ENCODE data around the gene DCAF15.
"Not testable (repeated sequence)": the region's sequence is repeated elsewhere in the genome, so short reads cannot be mapped to it uniquely, and the experiment has no call there.

The DCAF15 gene

GRCh38 chr19:13959962-13960862 lies 7.9 kb downstream of the DCAF15 start:
- no peak for DNase-seq (ENCODE audit: low read depth)

- no peak for DNase-seq (ENCODE audit: low read depth)
Observed at GRCh38 chr19:13960863-13961784, 8.8 kb downstream of the DCAF15 start.

DNA sequence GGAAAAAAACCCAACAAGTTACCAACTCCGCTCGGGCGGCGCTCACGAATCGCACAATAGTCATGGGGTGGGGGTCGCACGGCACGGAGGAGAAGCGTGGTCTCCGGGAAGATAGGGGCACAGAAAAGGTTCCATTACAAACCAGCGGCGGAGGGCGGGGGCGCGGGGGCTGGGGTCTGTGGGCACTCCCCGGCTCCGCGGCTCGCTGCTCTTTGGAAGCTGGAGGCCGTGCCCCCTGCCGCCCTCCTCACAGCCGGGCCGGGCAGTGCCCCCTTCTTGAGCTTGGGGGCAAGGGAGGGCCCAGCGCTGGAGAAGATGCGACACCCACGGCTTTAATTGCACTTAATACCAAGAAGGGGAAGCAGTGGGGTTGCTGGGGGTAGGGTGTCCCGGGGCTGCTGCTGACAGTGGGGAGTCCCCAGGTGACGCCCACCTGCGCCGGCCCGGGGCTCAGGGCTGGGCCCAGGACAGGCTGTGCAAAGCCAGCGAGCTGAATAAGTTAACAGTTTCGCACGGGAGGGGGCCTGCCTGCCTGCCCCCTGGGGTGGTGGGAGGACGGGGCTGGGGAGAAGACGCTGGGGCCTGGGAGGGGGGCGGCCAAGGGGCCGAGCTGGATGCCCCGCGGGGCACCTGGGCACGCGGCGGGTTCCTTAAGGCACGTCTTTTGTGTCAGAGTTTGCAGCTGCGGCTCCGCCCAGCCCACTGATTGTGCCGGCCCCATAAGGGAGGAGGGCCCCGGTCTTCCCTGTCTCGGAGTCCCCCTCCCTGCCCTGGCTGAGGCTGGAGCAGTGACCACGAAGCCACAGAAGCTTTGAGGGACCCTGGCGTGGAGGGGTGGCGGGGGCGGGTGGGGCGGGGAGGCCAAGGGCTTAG lies 9.8 kb downstream of the DCAF15 start:
- no peak for DNase-seq (ENCODE audit: low read depth)

DNA sequence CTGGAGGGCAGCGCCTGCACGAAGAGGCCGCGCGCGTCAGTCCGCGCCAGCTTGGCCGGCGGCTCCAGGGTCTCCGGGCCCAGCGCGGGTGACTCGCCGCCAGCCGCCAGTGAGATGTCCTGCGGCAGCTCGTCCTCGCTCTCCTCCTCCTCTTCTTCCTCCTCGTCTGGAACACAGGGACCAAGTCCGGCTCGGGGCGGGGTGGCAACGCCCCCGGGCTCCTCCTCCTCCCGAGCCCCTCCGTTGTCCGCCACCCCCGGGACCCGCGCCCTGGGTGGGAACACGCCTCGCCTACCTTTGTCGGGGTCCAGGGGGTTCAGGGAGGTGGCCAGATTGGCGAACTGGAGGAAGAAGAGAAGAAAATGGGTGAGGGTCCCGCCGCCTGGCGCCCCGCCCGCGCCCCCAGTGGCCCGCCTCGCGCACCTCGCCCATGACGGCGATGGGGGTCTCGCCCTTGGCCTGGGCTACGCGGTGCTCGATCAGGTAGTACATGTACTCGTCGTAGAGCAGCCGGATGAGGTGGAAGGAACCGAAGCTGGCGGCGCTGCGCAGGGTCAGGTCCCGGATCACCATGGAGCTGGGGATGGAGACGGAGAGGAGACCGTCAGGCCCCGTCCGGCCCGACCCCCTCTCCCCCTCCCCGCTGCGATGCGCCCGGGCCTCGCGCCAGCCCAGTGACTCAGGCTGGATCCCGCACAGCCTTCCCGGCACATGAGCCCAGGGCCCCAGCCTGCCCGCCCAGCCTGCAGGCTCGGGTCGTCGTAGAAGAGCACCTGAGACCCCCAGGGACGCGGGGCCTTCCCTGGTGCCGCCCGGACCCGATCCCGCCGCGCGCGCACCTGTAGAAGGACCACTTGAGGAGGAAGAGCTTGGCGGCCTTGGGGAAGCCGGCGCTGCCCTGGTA lies 10.6 kb downstream of the DCAF15 start:
- no peak for DNase-seq (ENCODE audit: low read depth)

- no peak for DNase-seq (ENCODE audit: low read depth)
Observed at GRCh38 chr19:13963603-13964105, 11.3 kb downstream of the DCAF15 start.

GRCh38 chr19:13964776-13965175 lies 12.5 kb downstream of the DCAF15 start:
- DNase-seq (ENCODE audit: low read depth) = no peak

- no peak for DNase-seq (ENCODE audit: low read depth)
Observed at GRCh38 chr19:13965377-13965896, 13.1 kb downstream of the DCAF15 start.

DNA sequence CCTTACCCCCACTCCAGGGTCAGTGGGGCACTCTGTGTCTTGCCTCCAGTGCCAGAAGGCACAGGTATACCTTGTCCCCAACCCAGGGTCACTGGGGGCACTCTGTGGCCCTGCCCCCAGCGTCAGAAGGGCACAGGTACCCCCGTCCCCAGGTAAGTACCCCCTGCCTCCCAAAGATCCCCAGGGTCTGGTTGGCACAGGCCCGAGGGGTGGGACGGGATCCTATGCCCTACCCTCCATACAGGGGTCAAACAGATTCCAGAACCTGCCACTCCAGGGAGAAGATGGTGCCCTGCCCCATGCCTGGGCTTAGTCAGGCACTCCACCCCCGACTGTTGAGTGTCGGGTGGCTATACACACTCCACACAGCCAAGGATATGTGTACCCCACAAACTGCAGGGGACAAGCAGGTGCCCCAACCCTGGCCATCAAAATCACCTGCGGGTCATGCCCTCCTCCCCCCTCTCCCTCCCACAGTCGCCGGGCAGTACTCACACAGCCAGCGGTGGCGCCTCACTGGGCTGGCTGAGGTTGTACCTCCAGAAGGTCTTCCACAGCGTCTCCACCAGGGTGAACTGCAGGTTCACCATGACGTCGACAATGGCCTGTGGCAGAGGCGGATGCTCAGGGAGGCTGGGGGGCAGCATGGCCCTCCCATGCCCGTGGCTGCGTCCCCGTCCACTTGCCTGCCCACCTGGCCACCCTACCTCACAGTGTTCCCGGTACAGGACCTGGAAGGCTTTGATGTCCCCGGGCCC lies 13.8 kb downstream of the DCAF15 start:
- DNase-seq (ENCODE audit: low read depth) = no peak

DNA sequence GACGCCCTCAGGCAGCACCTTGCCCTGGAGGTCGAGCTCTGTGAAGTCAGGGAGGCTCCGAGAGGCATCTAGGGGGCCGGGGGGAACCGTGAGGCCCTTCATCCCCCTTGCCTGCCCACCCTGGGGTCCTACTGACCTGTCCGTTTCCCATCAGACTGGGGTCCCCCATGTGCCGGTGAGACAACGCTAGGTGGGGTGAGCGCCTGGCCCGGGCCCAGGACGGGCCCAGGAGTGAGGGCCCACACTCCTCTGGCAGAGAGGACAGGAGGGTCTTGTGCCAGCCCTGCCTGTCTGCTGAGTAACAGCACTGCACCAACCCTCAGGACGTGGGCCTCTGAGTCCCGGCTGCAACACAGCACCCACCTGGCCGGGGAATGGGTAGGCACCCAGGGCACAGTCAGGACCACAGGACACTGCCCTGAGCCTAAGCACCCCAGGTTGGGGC lies 14.4 kb downstream of the DCAF15 start:
- no peak for DNase-seq (ENCODE audit: low read depth)

DNA sequence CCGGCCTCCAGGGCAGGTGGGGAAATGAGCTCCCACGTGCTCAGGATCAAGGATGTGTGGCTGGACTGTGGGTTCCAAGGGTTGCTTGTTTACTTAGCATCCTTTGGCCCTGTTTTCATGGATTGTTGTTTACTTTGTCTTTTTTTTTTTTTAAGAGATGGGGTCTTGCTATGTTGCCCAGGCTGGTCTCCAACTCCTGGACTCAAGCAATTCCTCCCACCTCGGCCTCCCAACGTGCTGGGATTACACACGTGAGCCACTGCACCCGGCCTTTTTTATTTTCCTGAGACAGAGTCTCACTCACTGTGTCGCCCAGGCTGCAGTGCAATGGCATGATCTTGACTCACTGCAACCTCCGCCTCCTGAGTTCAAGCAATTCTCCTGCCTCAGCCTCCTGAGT lies 14.9 kb downstream of the DCAF15 start:
- not testable (repeated sequence) for DNase-seq (ENCODE audit: low read depth)

- no peak for DNase-seq (ENCODE audit: low read depth)
Observed at GRCh38 chr19:13968383-13968935, 16.1 kb downstream of the DCAF15 start.

DNA sequence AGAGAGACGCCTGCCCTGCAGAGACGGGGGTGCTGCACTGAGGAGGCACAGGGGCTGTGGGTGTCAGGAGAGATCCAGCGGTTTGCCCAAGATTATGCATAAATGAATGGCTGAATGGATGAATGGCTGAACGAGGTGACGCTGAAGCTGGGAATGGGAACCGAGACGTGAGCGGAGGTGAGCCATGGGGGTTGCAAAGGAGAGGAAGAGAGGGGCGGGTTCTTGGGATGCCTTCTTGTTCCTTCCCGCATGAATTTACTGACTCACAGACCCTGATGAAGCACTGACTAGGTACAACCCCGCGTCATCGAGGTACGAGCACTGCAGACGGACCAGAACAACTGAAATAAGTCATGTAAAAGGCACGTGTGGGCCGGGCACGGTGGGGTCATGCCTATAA lies 16.7 kb downstream of the DCAF15 start:
- no peak for DNase-seq (ENCODE audit: low read depth)

- no peak for DNase-seq (ENCODE audit: low read depth)
Observed at GRCh38 chr19:13969897-13970296, 17.6 kb downstream of the DCAF15 start.

- DNase-seq (ENCODE audit: low read depth) = not testable (repeated sequence)
Observed at GRCh38 chr19:13971868-13972267, 19.6 kb downstream of the DCAF15 start.

DNA sequence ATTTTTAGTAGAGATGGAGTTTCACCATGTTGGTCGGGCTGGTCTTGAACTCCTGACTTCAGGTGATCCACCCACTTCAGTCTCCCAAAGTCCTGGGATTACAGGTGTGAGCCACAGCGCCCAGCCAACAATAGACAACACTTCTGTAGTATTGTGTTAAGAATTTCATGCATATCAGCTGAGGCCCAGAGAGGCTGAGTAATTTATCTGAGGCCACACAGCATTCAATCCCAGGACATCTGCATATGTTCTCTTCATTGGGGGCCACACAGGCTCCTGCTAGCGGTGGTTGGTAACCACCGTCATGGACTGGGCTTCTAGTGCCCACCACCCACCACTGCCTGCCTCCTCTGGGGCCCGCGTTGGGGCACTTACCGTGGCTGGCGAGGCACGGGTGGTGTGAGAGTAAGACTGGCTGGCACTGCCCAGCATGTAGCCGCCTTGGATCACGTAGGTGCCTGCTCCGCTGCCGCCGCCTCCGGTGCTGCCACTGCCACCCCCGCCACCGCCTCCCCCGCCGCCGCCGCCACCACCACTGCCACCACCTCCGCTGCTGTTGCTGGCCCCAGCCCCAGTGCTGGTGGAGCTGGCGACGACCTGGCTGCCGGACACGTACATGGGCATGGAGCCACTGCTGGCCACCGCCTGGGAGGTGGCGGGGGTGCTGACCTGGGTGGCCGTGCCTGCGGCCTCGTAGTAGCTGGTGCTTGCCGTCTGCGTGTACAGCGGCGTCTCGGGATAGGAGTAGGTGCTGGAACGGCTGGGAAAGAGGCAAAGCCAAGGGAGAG lies 20.3 kb downstream of the DCAF15 start:
- DNase-seq (ENCODE audit: low read depth) = no peak

GRCh38 chr19:13973479-13973878 lies 21.2 kb downstream of the DCAF15 start:
- not testable (repeated sequence) for DNase-seq (ENCODE audit: low read depth)

DNA sequence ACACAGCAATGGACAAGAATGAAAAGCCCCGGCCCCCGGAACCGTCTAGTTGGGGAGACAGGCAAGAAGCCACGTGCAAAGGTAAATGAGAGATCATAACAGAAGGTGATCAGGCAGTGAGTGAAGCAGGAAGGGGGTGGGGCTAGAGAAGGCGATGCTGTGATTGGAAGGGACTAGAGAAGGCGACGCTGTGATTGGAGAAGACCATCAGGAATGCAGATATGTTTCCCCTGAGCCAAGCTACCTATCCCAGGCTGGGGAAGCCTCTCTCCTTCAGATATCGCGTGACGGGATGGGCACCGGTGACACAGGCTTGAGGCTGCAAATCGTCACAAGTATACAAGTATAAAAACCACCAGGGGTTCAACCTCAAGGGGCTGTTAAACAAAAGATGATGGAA lies 21.8 kb downstream of the DCAF15 start:
- DNase-seq (ENCODE audit: low read depth) = no peak

GRCh38 chr19:13975870-13976269 lies 23.6 kb downstream of the DCAF15 start:
- no peak for DNase-seq (ENCODE audit: low read depth)
